Ishikawa (cell line): ENCODE results near the gene BCAS2.

ENCODE experiments used
- CEBPB ChIP-seq: IDR thresholded peaks from 2 replicates; pipeline ENCODE4 v1.6.1; 2012
- CREB1 ChIP-seq: IDR thresholded peaks from 2 replicates; pipeline ENCODE4 v1.6.1; 2012; ENCODE audit warnings: low read depth
- EGR1 ChIP-seq: IDR thresholded peaks from 2 replicates; pipeline ENCODE4 v1.6.1; 2012
- EP300 ChIP-seq: IDR thresholded peaks from 2 replicates; pipeline ENCODE4 v1.6.1; 2012; ENCODE audit warnings: borderline replicate concordance
- FOXM1 ChIP-seq: IDR thresholded peaks from 2 replicates; pipeline ENCODE4 v1.6.1; 2012; ENCODE audit warnings: low read depth, borderline replicate concordance
- MAX ChIP-seq: IDR thresholded peaks from 2 replicates; pipeline ENCODE4 v1.6.1; 2012
- NFIC ChIP-seq: IDR thresholded peaks from 2 replicates; pipeline ENCODE4 v1.6.1; 2012
- RAD21 ChIP-seq: IDR thresholded peaks from 2 replicates; pipeline ENCODE4 v1.6.1; 2012; ENCODE audit warnings: low read depth
- TAF1 ChIP-seq: IDR thresholded peaks from 2 replicates; pipeline ENCODE4 v1.6.1; 2012; ENCODE audit warnings: low read depth, mild to moderate bottlenecking
- TCF12 ChIP-seq: IDR thresholded peaks from 2 replicates; pipeline ENCODE4 v1.6.1; 2012; ENCODE audit warnings: low read depth
- TEAD4 ChIP-seq: IDR thresholded peaks from 2 replicates; pipeline ENCODE4 v1.6.1; 2012
- USF1 ChIP-seq: IDR thresholded peaks from 2 replicates; pipeline ENCODE4 v1.6.1; 2012
- YY1 ChIP-seq: IDR thresholded peaks from 2 replicates; pipeline ENCODE4 v1.6.1; 2012; ENCODE audit warnings: low read depth
- ZBTB7A ChIP-seq: IDR thresholded peaks from 2 replicates; pipeline ENCODE4 v1.6.1; 2012; ENCODE audit warnings: low read depth
- TF ChIP-seq, protein P1 (sequence below): IDR thresholded peaks from 2 replicates; pipeline ENCODE4 v1.6.1; 2012; ENCODE audit warnings: low read depth, mild to moderate bottlenecking

BCAS2 gene

DNA sequence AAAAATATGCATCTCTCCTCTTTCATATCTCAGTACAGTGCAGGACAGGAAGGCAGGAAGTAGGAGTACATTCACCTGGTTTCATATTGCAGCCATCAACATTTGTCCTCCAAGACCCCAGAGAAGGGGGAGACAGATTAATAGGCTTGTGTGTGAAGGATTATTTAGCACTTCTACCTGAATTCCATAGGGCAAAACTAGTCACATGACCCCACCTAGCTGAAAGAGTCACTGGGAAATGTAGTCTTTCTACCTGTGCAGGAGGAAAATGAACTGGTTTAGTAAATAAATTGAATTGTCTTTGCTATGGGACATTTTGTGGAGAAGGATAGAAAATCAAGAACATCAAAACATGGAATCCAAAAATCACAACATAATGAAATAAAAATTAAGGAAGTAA, 56.5 kb downstream of the BCAS2 start:
- TF ChIP-seq USF1 = peak; percentile 94
- TF ChIP-seq TEAD4 = no peak

DNA sequence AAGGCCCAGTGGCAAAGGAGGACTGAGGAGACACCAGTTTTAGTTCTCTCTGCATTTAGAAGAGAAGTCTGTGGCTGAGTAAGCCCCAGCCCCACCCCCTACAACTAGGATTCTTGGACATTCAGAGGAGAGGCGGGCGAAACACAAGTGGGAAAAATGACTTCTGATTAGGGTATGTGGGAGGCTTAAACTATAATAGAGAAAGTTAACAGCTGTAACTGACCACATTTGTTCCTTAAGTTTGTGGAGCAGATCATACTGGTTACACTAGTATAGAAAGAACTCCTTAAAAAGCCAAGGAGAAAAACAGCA, 59.2 kb downstream of the BCAS2 start:
- TF ChIP-seq TCF12 (no peak), TAF1 (no peak), YY1 (no peak), CREB1 (no peak), USF1 (no peak), EP300 (no peak), CEBPB (no peak), MAX (no peak)
- TF ChIP-seq, protein P1, sequence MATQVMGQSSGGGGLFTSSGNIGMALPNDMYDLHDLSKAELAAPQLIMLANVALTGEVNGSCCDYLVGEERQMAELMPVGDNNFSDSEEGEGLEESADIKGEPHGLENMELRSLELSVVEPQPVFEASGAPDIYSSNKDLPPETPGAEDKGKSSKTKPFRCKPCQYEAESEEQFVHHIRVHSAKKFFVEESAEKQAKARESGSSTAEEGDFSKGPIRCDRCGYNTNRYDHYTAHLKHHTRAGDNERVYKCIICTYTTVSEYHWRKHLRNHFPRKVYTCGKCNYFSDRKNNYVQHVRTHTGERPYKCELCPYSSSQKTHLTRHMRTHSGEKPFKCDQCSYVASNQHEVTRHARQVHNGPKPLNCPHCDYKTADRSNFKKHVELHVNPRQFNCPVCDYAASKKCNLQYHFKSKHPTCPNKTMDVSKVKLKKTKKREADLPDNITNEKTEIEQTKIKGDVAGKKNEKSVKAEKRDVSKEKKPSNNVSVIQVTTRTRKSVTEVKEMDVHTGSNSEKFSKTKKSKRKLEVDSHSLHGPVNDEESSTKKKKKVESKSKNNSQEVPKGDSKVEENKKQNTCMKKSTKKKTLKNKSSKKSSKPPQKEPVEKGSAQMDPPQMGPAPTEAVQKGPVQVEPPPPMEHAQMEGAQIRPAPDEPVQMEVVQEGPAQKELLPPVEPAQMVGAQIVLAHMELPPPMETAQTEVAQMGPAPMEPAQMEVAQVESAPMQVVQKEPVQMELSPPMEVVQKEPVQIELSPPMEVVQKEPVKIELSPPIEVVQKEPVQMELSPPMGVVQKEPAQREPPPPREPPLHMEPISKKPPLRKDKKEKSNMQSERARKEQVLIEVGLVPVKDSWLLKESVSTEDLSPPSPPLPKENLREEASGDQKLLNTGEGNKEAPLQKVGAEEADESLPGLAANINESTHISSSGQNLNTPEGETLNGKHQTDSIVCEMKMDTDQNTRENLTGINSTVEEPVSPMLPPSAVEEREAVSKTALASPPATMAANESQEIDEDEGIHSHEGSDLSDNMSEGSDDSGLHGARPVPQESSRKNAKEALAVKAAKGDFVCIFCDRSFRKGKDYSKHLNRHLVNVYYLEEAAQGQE = no peak

- TF ChIP-seq CREB1 (no peak), MAX (no peak), ZBTB7A (no peak), TCF12 (no peak), CEBPB (no peak), RAD21 (no peak), EGR1 (no peak), FOXM1 (no peak), NFIC (no peak)
Observed at GRCh38 chr1:114521396-114522263, 59.8 kb downstream of the BCAS2 start.
